ENCODE data around the gene PECR. TPM values are rescaled to one million over a fixed set of nuclear protein-coding genes. Genes with fewer than 3 reads are reported as not detected.

PECR gene
- total and polyA plus RNA-seq, 4 donors = 31.8 to 152 (median 65.5) TPM

GRCh38 chr2:216078776-216079175 lies 2.8 kb downstream of the PECR start:
- Histone ChIP-seq H3K27me3 (ENCODE audit: control insufficient read depth in 4 of 4, insufficient read depth in 4 of 4, low read length in 3 of 4) (no peaks in the 10 kb centered on the region), H3K9ac (ENCODE audit: low read depth in 1 of 2, low read length in 2 of 2) (peak overlapping the region in 1 of 2 donors; percentile 52), H3K9me3 (ENCODE audit: control insufficient read depth in 4 of 4, low read length in 3 of 4) (no peaks in the 10 kb centered on the region), H3K36me3 (ENCODE audit: control insufficient read depth in 4 of 4, insufficient read depth in 3 of 4, low read depth in 1 of 4, low read length in 3 of 4) (peaks cover 0 to 4% (median 2%) of the 10 kb centered on the region in 4 donors), H3K4me1 (ENCODE audit: control insufficient read depth in 4 of 4, insufficient read depth in 4 of 4, low read length in 3 of 4) (peaks cover 5 to 52% (median 45%) of the 10 kb centered on the region in 4 donors), H3K27ac (ENCODE audit: low read depth in 1 of 2, low read length in 2 of 2) (peak overlapping the region; percentile 62 to 67), H3K4me3 (ENCODE audit: low read depth in 1 of 3, low read length in 3 of 3) (peak overlapping the region in 1 of 3 donors; percentile 23)
- 20% methylated on average over 1 of the region's 1 CpG for WGBS
- TF ChIP-seq MAX (IDR thresholded peaks at IDR 0.05) (peak; percentile 50), ZBTB33 (IDR thresholded peaks at IDR 0.05) (peak; percentile 66), NR2F2 (IDR thresholded peaks at IDR 0.05) (peak; percentile 79), JUND (IDR thresholded peaks at IDR 0.05) (peak; percentile 62 to 71), REST (IDR thresholded peaks at IDR 0.05) (no peak), GABPA (IDR thresholded peaks at IDR 0.05 in 1 of 2, conservative IDR thresholded peaks at IDR 0.05 in 1 of 2) (no peak), EGR1 (IDR thresholded peaks at IDR 0.05; ENCODE audit: low read depth in 2 of 2) (peak in 1 of 2 donors; percentile 21), HNF4A (conservative IDR thresholded peaks at IDR 0.05) (peak; percentile 98), YY1 (IDR thresholded peaks at IDR 0.05) (peak; percentile 18), TAF1 (conservative IDR thresholded peaks at IDR 0.05) (no peak), RAD21 (IDR thresholded peaks at IDR 0.05) (no peak), CTCF (IDR thresholded peaks at IDR 0.05; ENCODE audit: low read depth, low read length, missing input control) (no peak), RXRA (IDR thresholded peaks at IDR 0.05) (peak; percentile 90 to 91), SP1 (IDR thresholded peaks at IDR 0.05) (peak; percentile 85), ATF3 (IDR thresholded peaks at IDR 0.05) (peak; percentile 87), FOXA2 (IDR thresholded peaks at IDR 0.05) (peak; percentile 36), FOXA1 (IDR thresholded peaks at IDR 0.05) (no peak), HNF4G (IDR thresholded peaks at IDR 0.05) (peak; percentile 94)
- no peak for DNase-seq (ENCODE audit: low spot score)

Measured in liver (tissue), 9 donors.